ENCODE data around the gene RAD51B.

The RAD51B gene

DNA sequence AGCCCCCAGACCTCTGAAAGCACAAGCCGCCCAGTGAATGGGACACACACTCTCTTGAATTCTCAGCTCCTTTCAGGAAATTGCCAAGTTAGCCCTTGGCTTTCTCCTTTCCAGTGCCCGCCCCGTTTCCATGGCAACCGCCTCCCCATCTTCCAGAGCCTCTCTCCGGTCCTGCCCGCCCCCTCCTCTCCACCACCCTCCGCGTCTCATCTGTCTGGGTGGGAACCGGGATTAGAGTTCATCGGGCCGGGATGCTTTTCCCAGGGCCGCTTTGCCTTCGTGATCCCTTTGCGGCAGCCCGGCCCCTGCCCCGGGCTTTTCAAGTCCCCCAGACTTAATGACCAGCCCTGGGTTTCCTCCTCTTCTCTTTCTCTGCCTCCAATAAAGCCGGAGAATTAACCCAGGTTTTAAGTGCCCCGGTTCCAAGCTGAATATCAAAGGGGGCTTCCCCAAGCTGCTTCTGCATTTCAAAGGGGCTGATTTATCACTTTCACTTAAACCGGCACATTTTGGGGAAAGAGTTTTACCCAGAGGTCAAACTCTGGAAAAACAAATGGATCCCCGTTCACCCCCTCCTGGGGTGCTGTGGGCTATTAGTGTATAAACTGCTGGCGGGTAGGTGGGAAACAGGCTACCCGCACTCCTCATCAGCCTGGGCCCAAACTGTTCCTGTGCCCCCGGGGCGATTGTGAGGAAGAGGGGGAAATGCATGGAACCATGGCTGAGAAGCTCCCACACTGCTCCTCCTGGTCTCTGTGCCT, 871.6 kb downstream of the RAD51B start:
- ChIA-PET POLR2A (ENCODE audit: low non-redundant PET) (no interaction called here), CTCF (interaction anchor here (0.7 kb wide), 1 partner anchor 153 kb away, joined by 3 read pairs; no protein-coding TSS in a partner anchor)
- TF ChIP-seq, protein P1, sequence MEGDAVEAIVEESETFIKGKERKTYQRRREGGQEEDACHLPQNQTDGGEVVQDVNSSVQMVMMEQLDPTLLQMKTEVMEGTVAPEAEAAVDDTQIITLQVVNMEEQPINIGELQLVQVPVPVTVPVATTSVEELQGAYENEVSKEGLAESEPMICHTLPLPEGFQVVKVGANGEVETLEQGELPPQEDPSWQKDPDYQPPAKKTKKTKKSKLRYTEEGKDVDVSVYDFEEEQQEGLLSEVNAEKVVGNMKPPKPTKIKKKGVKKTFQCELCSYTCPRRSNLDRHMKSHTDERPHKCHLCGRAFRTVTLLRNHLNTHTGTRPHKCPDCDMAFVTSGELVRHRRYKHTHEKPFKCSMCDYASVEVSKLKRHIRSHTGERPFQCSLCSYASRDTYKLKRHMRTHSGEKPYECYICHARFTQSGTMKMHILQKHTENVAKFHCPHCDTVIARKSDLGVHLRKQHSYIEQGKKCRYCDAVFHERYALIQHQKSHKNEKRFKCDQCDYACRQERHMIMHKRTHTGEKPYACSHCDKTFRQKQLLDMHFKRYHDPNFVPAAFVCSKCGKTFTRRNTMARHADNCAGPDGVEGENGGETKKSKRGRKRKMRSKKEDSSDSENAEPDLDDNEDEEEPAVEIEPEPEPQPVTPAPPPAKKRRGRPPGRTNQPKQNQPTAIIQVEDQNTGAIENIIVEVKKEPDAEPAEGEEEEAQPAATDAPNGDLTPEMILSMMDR (conservative IDR thresholded peaks at IDR 0.05; ENCODE audit: low read depth), result no peak
- no peak for DNase-seq (ENCODE audit: low spot score)
- peak overlapping the region; percentile 95 for H3K27ac ChIP-seq

DNA sequence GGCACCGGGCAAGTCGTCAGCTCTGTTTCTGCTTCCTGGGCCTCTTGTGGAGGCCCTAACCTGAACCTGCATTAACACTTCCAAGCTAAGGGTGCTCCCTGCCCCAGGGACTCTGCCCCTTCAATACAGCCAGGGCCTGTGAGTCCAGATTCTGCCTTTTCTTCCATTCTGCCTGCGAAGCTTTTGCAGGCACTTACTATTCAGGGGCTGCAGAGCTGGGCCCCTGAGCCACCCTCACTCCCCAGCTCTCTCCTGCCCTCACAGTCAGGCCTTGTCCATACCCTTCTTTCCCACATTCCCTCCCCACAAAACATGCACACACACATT, 872.2 kb downstream of the RAD51B start:
- no peak for DNase-seq (ENCODE audit: low spot score)
- TF ChIP-seq, protein P1 (conservative IDR thresholded peaks at IDR 0.05; ENCODE audit: low read depth), result no peak
- peak overlapping the region; percentile 95 for H3K27ac ChIP-seq
- ChIA-PET POLR2A (ENCODE audit: low non-redundant PET) (no interaction called here), CTCF (no interaction called here)

DNA sequence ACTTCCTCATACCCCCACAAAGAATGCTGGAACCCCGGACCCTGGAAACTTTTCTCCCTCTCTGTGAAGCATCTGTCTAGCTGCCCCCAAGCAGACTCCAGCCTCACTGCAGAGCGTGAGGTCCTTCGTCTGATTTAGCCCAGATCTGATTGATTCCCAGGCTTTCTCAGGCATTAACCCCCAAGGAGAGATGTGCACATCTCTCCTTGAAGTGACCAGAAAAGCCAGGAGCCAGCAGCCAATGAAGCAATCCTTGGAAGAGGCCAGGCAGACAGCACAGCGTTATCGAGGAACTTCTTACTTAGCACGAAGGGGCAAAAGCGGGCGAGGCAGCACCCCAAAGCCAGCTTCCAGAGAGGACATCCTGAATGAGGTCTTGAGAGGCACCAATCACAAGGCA, 872.6 kb downstream of the RAD51B start:
- POLR2A ChIA-PET (ENCODE audit: low non-redundant PET), result no interaction called here
- CTCF ChIA-PET, result no interaction called here
- peak overlapping the region; percentile 95 for H3K27ac ChIP-seq
- TF ChIP-seq, protein P1 (conservative IDR thresholded peaks at IDR 0.05; ENCODE audit: low read depth), result no peak
- DNase-seq (ENCODE audit: low spot score), result no peak

DNA sequence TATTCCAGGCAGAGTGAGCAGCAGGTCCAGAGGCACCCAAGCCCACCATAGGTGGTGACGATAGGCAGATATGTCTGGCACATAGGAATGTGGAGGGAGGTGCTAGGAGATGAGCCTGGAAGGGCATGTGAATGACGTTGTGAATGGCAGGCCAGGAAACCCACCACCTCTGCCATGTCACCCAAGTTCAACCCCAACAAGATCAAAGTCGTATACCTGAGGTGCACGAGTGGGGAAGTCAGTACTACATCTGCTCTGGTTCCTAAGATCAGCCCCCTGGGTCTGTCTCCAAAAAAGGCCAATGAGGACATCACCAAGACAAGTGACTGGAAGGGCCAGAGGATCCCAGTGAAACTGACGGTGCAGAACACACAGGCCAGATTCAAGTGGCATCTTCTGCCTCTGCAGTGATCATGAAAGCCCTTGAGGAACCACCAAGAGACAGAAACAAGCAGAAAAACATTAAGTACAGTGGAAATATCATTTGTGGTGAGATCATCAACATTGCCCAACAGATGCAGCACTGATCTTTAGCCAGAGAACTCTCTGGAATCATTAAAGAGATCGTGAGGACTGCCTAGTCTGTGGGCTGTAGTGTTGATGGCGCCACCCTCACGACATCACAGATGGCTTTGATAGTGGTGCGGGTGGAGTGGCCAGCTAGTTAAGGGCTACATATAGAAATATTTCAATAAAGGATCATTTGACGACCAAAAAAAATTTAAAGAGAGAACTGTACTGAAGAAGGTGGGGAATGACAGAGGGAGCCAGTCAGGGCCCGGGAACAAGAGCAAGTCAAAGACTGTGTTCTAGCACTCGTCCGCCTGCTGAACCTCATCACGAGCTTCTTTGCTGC, 873.6 kb downstream of the RAD51B start:
- TF ChIP-seq, protein P1 (conservative IDR thresholded peaks at IDR 0.05; ENCODE audit: low read depth), result no peak
- no peak for DNase-seq (ENCODE audit: low spot score)
- POLR2A ChIA-PET (ENCODE audit: low non-redundant PET), result interaction anchor here (1.2 kb wide), 1 partner anchor 10 kb away, joined by 5 read pairs; no protein-coding TSS in a partner anchor
- CTCF ChIA-PET, result interaction anchor here (0.6 kb wide), 2 partner anchors 131 to 223 kb away, joined by 3 to 5 read pairs; no protein-coding TSS in a partner anchor
- H3K27ac ChIP-seq, result peak overlapping the region; percentile 95

DNA sequence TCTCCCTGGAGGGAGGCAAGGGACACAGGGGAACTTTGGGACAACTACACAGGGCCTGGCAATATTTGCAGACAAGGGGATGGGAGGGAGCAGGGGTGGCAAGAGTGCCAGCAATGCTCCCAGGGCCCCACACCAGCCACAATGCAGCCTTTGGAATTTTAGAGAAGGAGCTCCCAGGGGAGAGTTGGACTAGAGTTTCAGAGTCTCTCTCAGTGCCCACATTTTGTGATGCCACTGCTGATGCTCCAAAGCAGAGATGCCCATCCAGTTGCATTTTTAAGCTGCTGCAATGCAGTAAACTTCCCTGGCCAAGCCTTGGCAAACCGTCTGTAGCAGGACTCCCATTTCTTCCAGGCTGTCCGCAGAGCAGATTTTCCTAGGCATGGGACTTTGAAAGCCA, 874.3 kb downstream of the RAD51B start:
- H3K27ac ChIP-seq, result peak overlapping the region; percentile 95
- TF ChIP-seq, protein P1 (conservative IDR thresholded peaks at IDR 0.05; ENCODE audit: low read depth), result no peak
- ChIA-PET CTCF (no interaction called here), POLR2A (ENCODE audit: low non-redundant PET) (interaction anchor here (1.2 kb wide), 1 partner anchor 11 kb away, joined by 5 read pairs; no protein-coding TSS in a partner anchor)
- DNase-seq (ENCODE audit: low spot score), result no peak

DNA sequence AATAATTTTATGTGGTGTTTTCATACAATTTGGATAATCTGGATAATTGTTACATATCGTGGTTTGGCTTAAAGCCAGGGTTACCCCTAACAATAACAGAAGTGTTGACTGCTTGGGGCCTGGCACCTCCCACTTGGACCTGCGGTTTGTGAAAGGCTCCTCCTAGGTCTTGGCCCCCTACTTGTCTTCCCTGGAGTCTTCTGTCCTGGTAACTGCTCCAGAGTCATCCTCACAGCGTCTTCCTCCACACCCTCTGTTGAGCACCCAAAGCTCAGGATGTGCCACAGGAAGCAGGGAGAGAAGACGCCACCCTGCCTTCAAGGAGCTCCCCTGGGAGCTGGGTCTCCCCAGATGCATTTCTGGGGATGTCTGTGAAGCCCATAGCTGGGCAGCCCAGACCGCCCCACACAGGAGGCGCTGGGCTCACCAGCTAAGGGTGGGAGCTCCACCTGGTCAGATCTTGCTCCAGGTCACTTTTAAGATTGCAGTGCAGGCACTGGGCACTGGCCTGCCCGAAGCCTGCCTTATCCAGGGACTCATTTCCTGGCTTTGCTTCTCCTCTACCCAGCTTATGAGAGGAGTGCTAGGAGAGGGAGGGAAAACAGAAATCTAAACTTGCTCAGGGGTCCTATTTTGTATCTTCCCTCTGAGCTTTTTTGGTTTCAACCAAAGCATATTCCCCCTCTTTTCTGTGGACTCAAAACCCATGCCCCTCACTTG, 875.1 kb downstream of the RAD51B start:
- ChIA-PET POLR2A (ENCODE audit: low non-redundant PET) (interaction anchor here (1.2 kb wide), 1 partner anchor 12 kb away, joined by 5 read pairs; no protein-coding TSS in a partner anchor), CTCF (interaction anchor here (0.9 kb wide), 1 partner anchor 761 kb away, joined by 3 read pairs; no protein-coding TSS in a partner anchor)
- H3K27ac ChIP-seq, result peak overlapping the region; percentile 95
- no peak for DNase-seq (ENCODE audit: low spot score)
- TF ChIP-seq, protein P1 (conservative IDR thresholded peaks at IDR 0.05; ENCODE audit: low read depth), result no peak

Data from RWPE1 (cell line).